Mucosa of descending colon (tissue), 3 donors: ENCODE data around the gene ANKS1B. TPM values are rescaled to one million over a fixed set of nuclear protein-coding genes. Genes with fewer than 3 reads are reported as not detected.

Experiments used
- ATAC-seq: fragments of 200-7000 bp; cut with Tn5 transposase; one replicate; pipeline ENCODE4 v1.9.1; 2020; ENCODE audit warnings: mild to moderate bottlenecking, moderate library complexity
- DNase-seq, 3 donors: peaks; one replicate each; pipeline ENCODE4 v3.0.0-alpha.2; 2020
- H3K36me3 ChIP-seq: fragments of 200-600 bp; one replicate; pipeline ENCODE4 v1.8.0; 2021; ENCODE audit warnings: low read depth, mild to moderate bottlenecking
- H3K4me1 ChIP-seq: fragments of 200-600 bp; one replicate; pipeline ENCODE4 v1.8.0; 2021; ENCODE audit warnings: low read depth, mild to moderate bottlenecking
- H3K4me3 ChIP-seq: fragments of 200-600 bp; one replicate; pipeline ENCODE4 v1.8.0; 2021; ENCODE audit warnings: mild to moderate bottlenecking
- H3K9me3 ChIP-seq: fragments of 200-600 bp; one replicate; pipeline ENCODE4 v1.8.0; 2021; ENCODE audit warnings: mild to moderate bottlenecking
- CTCF ChIP-seq: fragments of 200-600 bp; IDR thresholded peaks from one replicate; pipeline ENCODE4 v1.8.0; 2022; ENCODE audit warnings: antibody characterized with exemption, mild to moderate bottlenecking
- intact Hi-C, 2 donors: fragments of 100-400 bp; cut with DNase I in 1 of 2; cut with micrococcal nuclease in 1 of 2; formaldehyde crosslinking; loops; one replicate each; pipeline versions ENCODE4 v1.11.0 to v1.11.1; 2022; cut with DNase I, micrococcal nuclease
- total RNA-seq, 3 donors: library from RNA; stranded (reverse); fragmentation: NEBNext Ultra II Directional in 2 of 3; extraction: Animal tissue kit (Norgen Biotek cat#: 25700) in 2 of 3; gene quantifications; one replicate each; pipeline versions ENCODE4 v1.2.1 to v1.2.4, GENCODE V29; 2021 to 2023
- donor health status: DM: no; HTN: no; CAD: no; lungs with moderate emphysema.
- donor health status: DM: no; HTN: no; CAD: no.
- donor health status: DM: no; HTN: yes; CAD: no.

The ANKS1B gene
- total RNA-seq, 3 donors from 2014 or later = 1.1 to 22.2 (median 2.3) TPM

GRCh38 chr12:98797200-98797599 is 1187.5 kb downstream of the ANKS1B start:
- Histone ChIP-seq H3K36me3 (no peaks in the 10 kb centered on the region), H3K4me3 (no peak overlapping the region), H3K9me3 (no peaks in the 10 kb centered on the region), H3K4me1 (no peaks in the 10 kb centered on the region)
- intact Hi-C loops = no loop called here
- TF ChIP-seq CTCF = no peak
- DNase-seq (no peak), ATAC-seq (no peak)

- no peaks in the 10 kb centered on the region for H3K9me3 ChIP-seq
- H3K4me1 ChIP-seq = no peaks in the 10 kb centered on the region
- H3K4me3 ChIP-seq = no peak overlapping the region
- intact Hi-C loops = no loop called here
- DNase-seq (no peak), ATAC-seq (no peak)
- no peaks in the 10 kb centered on the region for H3K36me3 ChIP-seq
- no peak for TF ChIP-seq CTCF
These were observed 1188.0 kb downstream of the ANKS1B start for GRCh38 chr12:98796745-98797144.

GRCh38 chr12:98793121-98793520 is 1191.6 kb downstream of the ANKS1B start:
- no peaks in the 10 kb centered on the region for H3K36me3 ChIP-seq
- no peaks in the 10 kb centered on the region for H3K9me3 ChIP-seq
- ATAC-seq = no peak
- H3K4me3 ChIP-seq = no peak overlapping the region
- no peaks in the 10 kb centered on the region for H3K4me1 ChIP-seq
- intact Hi-C loops = no loop called here
- no peak for DNase-seq
- TF ChIP-seq CTCF = no peak

- no peaks in the 10 kb centered on the region for H3K36me3 ChIP-seq
- no peak for DNase-seq
- intact Hi-C loops = no loop called here
- no peaks in the 10 kb centered on the region for H3K9me3 ChIP-seq
- no peaks in the 10 kb centered on the region for H3K4me1 ChIP-seq
- H3K4me3 ChIP-seq = no peak overlapping the region
- ATAC-seq = no peak
- TF ChIP-seq CTCF = no peak
These were observed 1193.3 kb downstream of the ANKS1B start for GRCh38 chr12:98791406-98791805.

GRCh38 chr12:98788396-98788795 is 1196.3 kb downstream of the ANKS1B start:
- no peak for ATAC-seq
- no peak for TF ChIP-seq CTCF
- Histone ChIP-seq H3K4me3 (no peak overlapping the region), H3K36me3 (no peaks in the 10 kb centered on the region), H3K4me1 (no peaks in the 10 kb centered on the region), H3K9me3 (no peaks in the 10 kb centered on the region)
- no peak for DNase-seq
- intact Hi-C loops = no loop called here

- intact Hi-C loops = no loop called here
- ATAC-seq (no peak), DNase-seq (no peak)
- Histone ChIP-seq H3K9me3 (no peaks in the 10 kb centered on the region), H3K36me3 (no peaks in the 10 kb centered on the region), H3K4me1 (no peaks in the 10 kb centered on the region), H3K4me3 (no peak overlapping the region)
- no peak for TF ChIP-seq CTCF
These were observed 1198.1 kb downstream of the ANKS1B start for GRCh38 chr12:98786653-98787052.
